Measurements from ENCODE around the gene DAP3. TPM values are rescaled to one million over a fixed set of nuclear protein-coding genes. Genes with fewer than 3 reads are reported as not detected.

DAP3 gene
- total and polyA plus RNA-seq, 9 of the 15 experiments (the other 6 are each of a cell fraction or from before 2014, with no cell fraction given), result 155 to 484 (median 298) TPM

DNA sequence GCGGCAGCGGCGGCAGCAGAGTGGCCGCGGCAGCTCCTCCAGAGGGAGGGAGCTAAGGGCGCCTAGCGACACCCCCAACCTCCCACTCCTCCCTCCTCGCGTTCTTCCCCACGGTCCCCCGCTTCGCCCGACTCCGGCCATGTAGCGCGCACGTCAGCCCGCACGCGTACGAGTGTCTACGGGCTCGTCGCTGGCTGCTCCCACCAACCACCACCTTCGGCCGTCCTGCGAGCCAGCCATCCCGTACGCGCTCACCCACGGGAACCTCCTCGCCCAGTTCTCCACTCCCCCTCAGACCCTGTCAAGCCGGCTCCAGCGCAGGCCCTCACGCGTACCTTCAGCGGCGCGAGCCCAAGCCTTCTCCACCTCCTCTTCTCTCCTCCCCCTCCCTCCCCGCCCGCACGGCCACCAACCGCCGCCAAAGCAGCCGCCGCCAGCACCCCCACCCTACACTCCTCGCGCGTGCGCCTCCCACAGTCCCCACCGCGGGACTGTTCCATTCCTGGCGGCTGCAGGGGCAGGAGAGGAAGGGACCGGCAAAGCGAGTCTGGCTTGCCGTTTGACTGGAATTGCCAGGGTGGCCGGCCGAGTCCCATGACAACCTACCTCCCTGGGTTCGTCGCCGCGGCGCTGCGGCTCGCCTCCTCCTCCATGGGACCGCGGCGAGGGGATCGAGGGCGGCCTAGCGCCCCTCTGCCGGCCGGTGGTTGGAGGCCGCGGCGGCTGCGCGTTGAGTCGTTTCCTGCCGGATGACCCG is 389 bp upstream of the DAP3 start, which contains the start of gene YY1AP1 (continued):
- TF ChIP-seq, protein P1, sequence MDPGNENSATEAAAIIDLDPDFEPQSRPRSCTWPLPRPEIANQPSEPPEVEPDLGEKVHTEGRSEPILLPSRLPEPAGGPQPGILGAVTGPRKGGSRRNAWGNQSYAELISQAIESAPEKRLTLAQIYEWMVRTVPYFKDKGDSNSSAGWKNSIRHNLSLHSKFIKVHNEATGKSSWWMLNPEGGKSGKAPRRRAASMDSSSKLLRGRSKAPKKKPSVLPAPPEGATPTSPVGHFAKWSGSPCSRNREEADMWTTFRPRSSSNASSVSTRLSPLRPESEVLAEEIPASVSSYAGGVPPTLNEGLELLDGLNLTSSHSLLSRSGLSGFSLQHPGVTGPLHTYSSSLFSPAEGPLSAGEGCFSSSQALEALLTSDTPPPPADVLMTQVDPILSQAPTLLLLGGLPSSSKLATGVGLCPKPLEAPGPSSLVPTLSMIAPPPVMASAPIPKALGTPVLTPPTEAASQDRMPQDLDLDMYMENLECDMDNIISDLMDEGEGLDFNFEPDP (CRISPR knock-in tag; IDR thresholded peaks at IDR 0.05), result peak; percentile 56; the same call in 1 of the 2 replicates
- TF ChIP-seq NFYB (IDR thresholded peaks at IDR 0.05; ENCODE audit: extremely low read depth, insufficient read length) (no peak), POLR3G (IDR thresholded peaks at IDR 0.05; ENCODE audit: extremely low read depth, insufficient read length, insufficient replicate concordance) (no peak), HEY1 (CRISPR knock-in tag; IDR thresholded peaks at IDR 0.05; ENCODE audit: borderline replicate concordance) (no peak), ZFP1 (CRISPR knock-in tag; IDR thresholded peaks at IDR 0.05) (no peak), PHF21A (IDR thresholded peaks at IDR 0.05; ENCODE audit: borderline replicate concordance, low read depth) (no peak), KLF6 (CRISPR knock-in tag; IDR thresholded peaks at IDR 0.05; ENCODE audit: borderline replicate concordance) (no peak), ZNF318 (IDR thresholded peaks at IDR 0.05; ENCODE audit: borderline replicate concordance in 1 of 2, low read depth in 1 of 2) (no peak), ZNF124 (CRISPR knock-in tag; IDR thresholded peaks at IDR 0.05) (no peak), FOXP1 (CRISPR knock-in tag; IDR thresholded peaks at IDR 0.05) (peak; percentile 76; the same call in 1 of the 2 replicates), XRCC3 (IDR thresholded peaks at IDR 0.05) (no peak), FOSL1 (tag; conservative IDR thresholded peaks at IDR 0.05) (no peak), POLR2AphosphoS5 (IDR thresholded peaks at IDR 0.05; ENCODE audit: control insufficient read depth, insufficient read depth, low read depth, low read length) (no peak; the same call in none of the 2 replicates), SREBF1 (IDR thresholded peaks at IDR 0.05; ENCODE audit: borderline replicate concordance, low read depth, low read length) (peak; percentile 91)
- TF ChIP-seq, protein P2, sequence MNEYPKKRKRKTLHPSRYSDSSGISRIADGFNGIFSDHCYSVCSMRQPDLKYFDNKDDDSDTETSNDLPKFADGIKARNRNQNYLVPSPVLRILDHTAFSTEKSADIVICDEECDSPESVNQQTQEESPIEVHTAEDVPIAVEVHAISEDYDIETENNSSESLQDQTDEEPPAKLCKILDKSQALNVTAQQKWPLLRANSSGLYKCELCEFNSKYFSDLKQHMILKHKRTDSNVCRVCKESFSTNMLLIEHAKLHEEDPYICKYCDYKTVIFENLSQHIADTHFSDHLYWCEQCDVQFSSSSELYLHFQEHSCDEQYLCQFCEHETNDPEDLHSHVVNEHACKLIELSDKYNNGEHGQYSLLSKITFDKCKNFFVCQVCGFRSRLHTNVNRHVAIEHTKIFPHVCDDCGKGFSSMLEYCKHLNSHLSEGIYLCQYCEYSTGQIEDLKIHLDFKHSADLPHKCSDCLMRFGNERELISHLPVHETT (CRISPR knock-in tag; conservative IDR thresholded peaks at IDR 0.05 in 1 of 2, IDR thresholded peaks at IDR 0.05 in 1 of 2), result 0 out of 4 replicates have a peak, but pooled peaks of 1 of the 2 experiments have one; percentile 33
